Forelimb muscle (tissue), 1 donor: ENCODE data around the gene HECA. TPM values are rescaled to one million over a fixed set of nuclear protein-coding genes. Genes with fewer than 3 reads are reported as not detected.

Experiments used
- DNase-seq: peaks from one replicate; pipeline ENCODE4 v3.0.0-alpha.2; 2013; ENCODE audit warnings: low read depth
- polyA plus RNA-seq: library from polyadenylated mRNA; unstranded; fragments of 120-200 nt; gene quantifications from one replicate; pipeline ENCODE4 v1.2.1, GENCODE V29; 2013; ENCODE audit not compliant: insufficient read length

HECA gene
- polyA plus RNA-seq, 1 donor = 18.5 TPM

GRCh38 chr6:139161169-139161568, 26.3 kb downstream of the HECA start:
- DNase-seq = no peak

- no peak for DNase-seq
Measured at GRCh38 chr6:139161817-139162284, 27.0 kb downstream of the HECA start.

GRCh38 chr6:139164001-139164400, 29.1 kb downstream of the HECA start:
- DNase-seq = no peak

GRCh38 chr6:139165324-139165723, 30.4 kb downstream of the HECA start:
- no peak for DNase-seq

- DNase-seq = no peak
Measured at GRCh38 chr6:139166238-139166955, 31.5 kb downstream of the HECA start.

GRCh38 chr6:139166956-139167313, 32.1 kb downstream of the HECA start:
- no peak for DNase-seq

- DNase-seq = no peak
Measured at GRCh38 chr6:139172151-139172550, 37.3 kb downstream of the HECA start.

GRCh38 chr6:139172567-139172966, 37.7 kb downstream of the HECA start:
- no peak for DNase-seq

- DNase-seq = no peak
Measured at GRCh38 chr6:139173172-139173571, 38.3 kb downstream of the HECA start.

- no peak for DNase-seq
Measured at GRCh38 chr6:139173822-139174221, 38.9 kb downstream of the HECA start.

GRCh38 chr6:139174961-139175360, 40.1 kb downstream of the HECA start:
- no peak for DNase-seq

- no peak for DNase-seq
Measured at GRCh38 chr6:139175389-139175948, 40.6 kb downstream of the HECA start.

GRCh38 chr6:139181236-139181635, 46.4 kb downstream of the HECA start:
- DNase-seq = no peak

- DNase-seq = no peak
Measured at GRCh38 chr6:139184047-139184446, 49.2 kb downstream of the HECA start.

- no peak for DNase-seq
Measured at GRCh38 chr6:139184459-139184858, 49.6 kb downstream of the HECA start.

- DNase-seq = no peak
Measured at GRCh38 chr6:139186242-139186641, 51.4 kb downstream of the HECA start.

GRCh38 chr6:139186692-139187091, 51.8 kb downstream of the HECA start:
- no peak for DNase-seq

- no peak for DNase-seq
Measured at GRCh38 chr6:139187489-139187888, 52.6 kb downstream of the HECA start.

GRCh38 chr6:139189665-139190064, 54.8 kb downstream of the HECA start:
- DNase-seq = no peak

- DNase-seq = no peak
Measured at GRCh38 chr6:139194740-139195139, 59.9 kb downstream of the HECA start.

GRCh38 chr6:139198529-139199288, 63.8 kb downstream of the HECA start:
- DNase-seq = no peak

GRCh38 chr6:139201378-139201777, 66.5 kb downstream of the HECA start:
- DNase-seq = no peak

GRCh38 chr6:139204978-139205377, 70.1 kb downstream of the HECA start:
- DNase-seq = no peak
